ENCODE measurements around the gene TMEM273.

DNA sequence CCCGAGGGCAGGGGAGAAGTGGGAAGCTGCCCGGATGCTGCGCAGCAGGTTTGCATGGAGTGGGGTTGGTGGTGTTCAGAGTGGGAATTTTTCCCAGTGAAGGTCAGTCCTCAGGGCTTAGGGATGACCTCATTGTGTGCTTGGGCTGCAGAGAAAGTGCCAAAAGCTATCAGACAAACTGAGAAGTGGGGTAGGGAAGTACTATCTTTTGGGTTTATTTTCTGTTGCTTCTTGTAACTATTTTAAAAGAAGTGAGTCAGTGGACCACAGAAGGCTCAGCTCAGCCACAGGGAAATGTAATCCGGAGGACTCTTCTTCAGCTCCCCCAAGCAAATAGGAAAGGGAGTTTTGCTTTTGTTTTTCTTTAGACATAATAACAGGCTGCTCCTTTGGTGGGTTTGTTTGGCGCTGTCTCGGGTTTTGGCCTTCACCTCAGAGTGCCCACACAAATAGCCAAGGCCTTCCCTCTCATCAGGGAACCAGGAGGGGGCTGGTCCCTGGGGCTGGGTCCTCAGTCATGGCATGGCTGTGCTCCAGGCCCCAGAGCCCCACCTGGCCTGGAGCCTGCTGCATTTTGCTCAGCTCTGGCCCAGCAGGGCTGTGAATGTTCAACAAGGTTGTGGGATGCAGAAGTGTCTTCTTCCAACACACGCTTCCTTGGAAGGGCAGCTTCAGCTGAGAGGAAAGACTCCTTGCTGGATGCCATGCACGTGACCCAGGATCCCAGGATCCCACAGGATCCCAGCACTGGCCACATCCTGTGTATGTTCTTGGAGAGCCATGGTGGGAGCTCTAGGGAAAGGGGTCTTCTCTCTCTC is 49.0 kb downstream of the TMEM273 start:
- no peak for TF ChIP-seq POLR2A (IDR thresholded peaks at IDR 0.05)
- TF ChIP-seq, protein P1, sequence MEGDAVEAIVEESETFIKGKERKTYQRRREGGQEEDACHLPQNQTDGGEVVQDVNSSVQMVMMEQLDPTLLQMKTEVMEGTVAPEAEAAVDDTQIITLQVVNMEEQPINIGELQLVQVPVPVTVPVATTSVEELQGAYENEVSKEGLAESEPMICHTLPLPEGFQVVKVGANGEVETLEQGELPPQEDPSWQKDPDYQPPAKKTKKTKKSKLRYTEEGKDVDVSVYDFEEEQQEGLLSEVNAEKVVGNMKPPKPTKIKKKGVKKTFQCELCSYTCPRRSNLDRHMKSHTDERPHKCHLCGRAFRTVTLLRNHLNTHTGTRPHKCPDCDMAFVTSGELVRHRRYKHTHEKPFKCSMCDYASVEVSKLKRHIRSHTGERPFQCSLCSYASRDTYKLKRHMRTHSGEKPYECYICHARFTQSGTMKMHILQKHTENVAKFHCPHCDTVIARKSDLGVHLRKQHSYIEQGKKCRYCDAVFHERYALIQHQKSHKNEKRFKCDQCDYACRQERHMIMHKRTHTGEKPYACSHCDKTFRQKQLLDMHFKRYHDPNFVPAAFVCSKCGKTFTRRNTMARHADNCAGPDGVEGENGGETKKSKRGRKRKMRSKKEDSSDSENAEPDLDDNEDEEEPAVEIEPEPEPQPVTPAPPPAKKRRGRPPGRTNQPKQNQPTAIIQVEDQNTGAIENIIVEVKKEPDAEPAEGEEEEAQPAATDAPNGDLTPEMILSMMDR (IDR thresholded peaks at IDR 0.05), result no peak

All from ovary (tissue), 3 donors.